Ishikawa (cell line): ENCODE data around the gene C1orf210.

Experiments
- CEBPB ChIP-seq: IDR thresholded peaks from 2 replicates; pipeline ENCODE4 v1.6.1; 2012
- CREB1 ChIP-seq: IDR thresholded peaks from 2 replicates; pipeline ENCODE4 v1.6.1; 2012; ENCODE audit warnings: low read depth
- EGR1 ChIP-seq: IDR thresholded peaks from 2 replicates; pipeline ENCODE4 v1.6.1; 2012
- EP300 ChIP-seq: IDR thresholded peaks from 2 replicates; pipeline ENCODE4 v1.6.1; 2012; ENCODE audit warnings: borderline replicate concordance
- FOXM1 ChIP-seq: IDR thresholded peaks from 2 replicates; pipeline ENCODE4 v1.6.1; 2012; ENCODE audit warnings: low read depth, borderline replicate concordance
- NFIC ChIP-seq: IDR thresholded peaks from 2 replicates; pipeline ENCODE4 v1.6.1; 2012
- RAD21 ChIP-seq: IDR thresholded peaks from 2 replicates; pipeline ENCODE4 v1.6.1; 2012; ENCODE audit warnings: low read depth
- TAF1 ChIP-seq: IDR thresholded peaks from 2 replicates; pipeline ENCODE4 v1.6.1; 2012; ENCODE audit warnings: low read depth, mild to moderate bottlenecking
- TCF12 ChIP-seq: IDR thresholded peaks from 2 replicates; pipeline ENCODE4 v1.6.1; 2012; ENCODE audit warnings: low read depth
- TEAD4 ChIP-seq: IDR thresholded peaks from 2 replicates; pipeline ENCODE4 v1.6.1; 2012
- YY1 ChIP-seq: IDR thresholded peaks from 2 replicates; pipeline ENCODE4 v1.6.1; 2012; ENCODE audit warnings: low read depth
- TF ChIP-seq, protein P1 (sequence below): IDR thresholded peaks from 2 replicates; pipeline ENCODE4 v1.6.1; 2012
- TF ChIP-seq, protein P2 (sequence below): IDR thresholded peaks from 2 replicates; pipeline ENCODE4 v1.6.1; 2012; ENCODE audit warnings: low read depth, mild to moderate bottlenecking
- TF ChIP-seq, protein P3 (sequence below): IDR thresholded peaks from 2 replicates; pipeline ENCODE4 v1.6.1; 2012

Gene C1orf210

DNA sequence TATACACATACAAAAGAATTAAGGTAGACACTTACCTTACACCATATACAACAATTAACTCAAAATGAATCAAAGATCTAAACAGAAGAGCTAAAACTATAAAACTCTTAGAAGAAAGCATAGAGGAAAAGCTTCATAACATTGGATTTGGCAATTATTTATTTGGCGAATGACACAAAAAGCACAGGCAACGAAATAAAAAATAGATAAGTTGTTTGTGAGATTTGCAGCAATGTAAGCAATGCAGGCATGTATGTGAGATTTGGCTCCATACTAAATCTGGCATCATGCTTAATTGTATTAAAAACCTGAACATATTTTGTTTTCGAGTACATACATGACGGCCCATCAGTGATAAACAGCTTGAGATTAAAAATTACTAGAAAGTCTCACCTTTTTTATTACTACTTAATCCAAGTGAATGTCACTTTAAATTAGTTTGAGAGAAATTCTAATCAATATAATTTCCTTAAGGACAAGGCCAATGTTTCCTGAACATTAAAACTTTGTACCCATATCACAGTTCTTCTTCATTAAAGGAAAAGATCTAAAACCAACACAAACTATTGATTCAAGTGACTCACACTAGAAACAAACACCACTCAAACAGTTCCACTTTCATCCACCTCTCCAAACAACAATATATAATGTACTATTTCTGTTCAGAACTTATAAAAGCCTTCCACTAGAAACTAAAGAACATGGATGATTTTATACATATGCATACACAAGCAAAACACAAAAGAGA, 38.7 kb downstream of the C1orf210 start:
- TF ChIP-seq, protein P1, sequence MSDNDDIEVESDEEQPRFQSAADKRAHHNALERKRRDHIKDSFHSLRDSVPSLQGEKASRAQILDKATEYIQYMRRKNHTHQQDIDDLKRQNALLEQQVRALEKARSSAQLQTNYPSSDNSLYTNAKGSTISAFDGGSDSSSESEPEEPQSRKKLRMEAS: no peak
- TF ChIP-seq EP300 (no peak), TAF1 (no peak), TCF12 (no peak), YY1 (no peak), TEAD4 (no peak), FOXM1 (no peak), CREB1 (no peak), CEBPB (no peak)
- TF ChIP-seq, protein P2, sequence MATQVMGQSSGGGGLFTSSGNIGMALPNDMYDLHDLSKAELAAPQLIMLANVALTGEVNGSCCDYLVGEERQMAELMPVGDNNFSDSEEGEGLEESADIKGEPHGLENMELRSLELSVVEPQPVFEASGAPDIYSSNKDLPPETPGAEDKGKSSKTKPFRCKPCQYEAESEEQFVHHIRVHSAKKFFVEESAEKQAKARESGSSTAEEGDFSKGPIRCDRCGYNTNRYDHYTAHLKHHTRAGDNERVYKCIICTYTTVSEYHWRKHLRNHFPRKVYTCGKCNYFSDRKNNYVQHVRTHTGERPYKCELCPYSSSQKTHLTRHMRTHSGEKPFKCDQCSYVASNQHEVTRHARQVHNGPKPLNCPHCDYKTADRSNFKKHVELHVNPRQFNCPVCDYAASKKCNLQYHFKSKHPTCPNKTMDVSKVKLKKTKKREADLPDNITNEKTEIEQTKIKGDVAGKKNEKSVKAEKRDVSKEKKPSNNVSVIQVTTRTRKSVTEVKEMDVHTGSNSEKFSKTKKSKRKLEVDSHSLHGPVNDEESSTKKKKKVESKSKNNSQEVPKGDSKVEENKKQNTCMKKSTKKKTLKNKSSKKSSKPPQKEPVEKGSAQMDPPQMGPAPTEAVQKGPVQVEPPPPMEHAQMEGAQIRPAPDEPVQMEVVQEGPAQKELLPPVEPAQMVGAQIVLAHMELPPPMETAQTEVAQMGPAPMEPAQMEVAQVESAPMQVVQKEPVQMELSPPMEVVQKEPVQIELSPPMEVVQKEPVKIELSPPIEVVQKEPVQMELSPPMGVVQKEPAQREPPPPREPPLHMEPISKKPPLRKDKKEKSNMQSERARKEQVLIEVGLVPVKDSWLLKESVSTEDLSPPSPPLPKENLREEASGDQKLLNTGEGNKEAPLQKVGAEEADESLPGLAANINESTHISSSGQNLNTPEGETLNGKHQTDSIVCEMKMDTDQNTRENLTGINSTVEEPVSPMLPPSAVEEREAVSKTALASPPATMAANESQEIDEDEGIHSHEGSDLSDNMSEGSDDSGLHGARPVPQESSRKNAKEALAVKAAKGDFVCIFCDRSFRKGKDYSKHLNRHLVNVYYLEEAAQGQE: no peak
- TF ChIP-seq, protein P3, sequence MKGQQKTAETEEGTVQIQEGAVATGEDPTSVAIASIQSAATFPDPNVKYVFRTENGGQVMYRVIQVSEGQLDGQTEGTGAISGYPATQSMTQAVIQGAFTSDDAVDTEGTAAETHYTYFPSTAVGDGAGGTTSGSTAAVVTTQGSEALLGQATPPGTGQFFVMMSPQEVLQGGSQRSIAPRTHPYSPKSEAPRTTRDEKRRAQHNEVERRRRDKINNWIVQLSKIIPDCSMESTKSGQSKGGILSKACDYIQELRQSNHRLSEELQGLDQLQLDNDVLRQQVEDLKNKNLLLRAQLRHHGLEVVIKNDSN: no peak

DNA sequence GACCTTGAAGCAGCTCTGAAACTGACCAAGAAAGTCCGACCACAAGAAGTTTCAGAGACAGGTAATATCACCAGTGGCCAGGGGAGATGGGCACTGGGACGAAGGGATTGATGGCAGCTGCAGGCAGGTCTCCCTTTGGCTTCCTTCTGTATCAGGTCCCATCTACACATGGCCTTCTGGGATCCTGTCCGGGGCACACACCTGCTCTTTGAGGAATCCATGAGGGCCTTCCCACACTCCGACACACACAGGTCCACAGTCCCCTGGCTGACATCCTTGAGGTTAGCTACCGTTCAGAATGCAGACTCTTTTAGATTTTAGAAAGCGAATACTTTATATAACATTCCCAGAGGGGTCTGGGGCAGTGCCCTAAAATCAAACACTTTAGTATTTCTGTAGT, 42.1 kb downstream of the C1orf210 start:
- TF ChIP-seq TCF12 (no peak), CEBPB (no peak), RAD21 (no peak), NFIC (no peak), EP300 (no peak), FOXM1 (no peak)
- TF ChIP-seq, protein P3: no peak
- TF ChIP-seq, protein P2: no peak

DNA sequence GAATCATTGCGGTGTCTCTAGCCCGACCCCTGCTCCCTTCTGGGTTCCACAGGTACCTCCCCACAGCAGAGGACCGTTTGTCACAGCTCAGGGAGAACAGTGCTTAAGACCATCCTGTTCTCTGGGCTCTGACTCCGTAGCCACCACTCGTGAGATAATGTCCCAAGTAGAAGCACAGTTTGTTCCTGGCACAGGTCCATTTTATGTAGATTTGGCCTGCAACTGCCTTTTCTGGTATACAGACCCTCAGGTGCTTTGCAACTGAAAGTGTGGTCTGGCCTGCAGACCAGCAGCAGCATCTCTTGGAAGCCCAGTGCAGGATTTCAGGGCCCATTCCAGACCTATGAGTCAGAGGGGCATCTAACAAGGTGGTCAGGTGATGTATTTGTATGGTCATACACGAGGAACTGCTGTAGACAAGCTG, 44.0 kb downstream of the C1orf210 start:
- TF ChIP-seq RAD21 (no peak), CREB1 (no peak)
- TF ChIP-seq, protein P3: peak; percentile 48

DNA sequence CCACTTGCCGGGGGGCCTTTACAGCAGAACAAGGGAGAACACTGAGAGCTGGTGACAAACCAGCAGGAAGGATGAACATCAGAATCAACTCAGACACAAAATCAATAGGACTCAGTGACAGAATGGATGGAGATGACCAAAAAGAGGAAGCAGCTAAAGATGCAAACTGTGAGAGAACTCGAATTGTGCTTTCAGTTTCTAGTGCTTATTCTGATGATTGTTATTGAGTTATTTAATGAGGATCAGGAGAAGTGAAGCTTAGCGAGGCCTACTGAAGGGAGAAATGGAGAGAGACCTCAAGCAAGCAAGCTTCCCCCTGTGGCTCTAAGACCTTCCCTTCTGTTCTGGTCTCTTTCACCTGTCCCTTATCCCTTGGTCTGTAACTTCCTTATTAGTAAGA, 45.9 kb downstream of the C1orf210 start:
- TF ChIP-seq, protein P3: no peak
- TF ChIP-seq RAD21 (no peak), NFIC (no peak), CEBPB (no peak), FOXM1 (no peak), TCF12 (no peak), TEAD4 (no peak), TAF1 (no peak), EGR1 (no peak), EP300 (no peak)
- TF ChIP-seq, protein P1: no peak
- TF ChIP-seq, protein P2: no peak
